ENCODE measurements around the gene ZNF593.

The ZNF593 gene

DNA sequence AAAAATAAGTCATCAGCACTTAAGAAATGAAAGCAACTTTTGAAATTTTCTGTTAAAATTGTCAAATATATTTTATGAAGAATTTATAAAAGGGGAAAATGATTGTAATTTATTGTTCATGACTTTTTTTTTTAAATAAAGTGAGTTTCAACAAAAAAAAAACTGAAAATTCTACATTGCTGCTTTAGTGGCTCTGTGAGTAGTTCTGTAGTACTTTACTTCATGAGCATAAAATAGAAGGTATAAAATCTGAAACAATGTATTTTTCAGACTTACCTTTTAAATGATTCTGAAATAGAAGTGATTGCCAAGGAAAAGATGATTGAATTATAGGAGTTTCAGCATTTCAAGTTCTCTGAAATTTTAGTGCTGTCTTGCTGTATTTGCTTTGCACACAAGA lies 44.3 kb upstream of the ZNF593 start:
- Histone ChIP-seq H3K36me3 (ENCODE audit: low read depth) (peaks cover 5% of the 10 kb centered on the region; the same call in 1 of the 2 replicates), H3K4me3 (ENCODE audit: severe bottlenecking) (no peak overlapping the region), H3K27me3 (ENCODE audit: insufficient read depth, poor library complexity, severe bottlenecking) (no peaks in the 10 kb centered on the region), H3K4me1 (ENCODE audit: insufficient read depth, poor library complexity, severe bottlenecking) (peaks cover 37% of the 10 kb centered on the region), H3K9me3 (ENCODE audit: severe bottlenecking) (no peaks in the 10 kb centered on the region), H3K27ac (ENCODE audit: poor library complexity, severe bottlenecking) (no peak overlapping the region)
- DNase-seq (ENCODE audit: low spot score): no peak
- TF ChIP-seq, protein P1, sequence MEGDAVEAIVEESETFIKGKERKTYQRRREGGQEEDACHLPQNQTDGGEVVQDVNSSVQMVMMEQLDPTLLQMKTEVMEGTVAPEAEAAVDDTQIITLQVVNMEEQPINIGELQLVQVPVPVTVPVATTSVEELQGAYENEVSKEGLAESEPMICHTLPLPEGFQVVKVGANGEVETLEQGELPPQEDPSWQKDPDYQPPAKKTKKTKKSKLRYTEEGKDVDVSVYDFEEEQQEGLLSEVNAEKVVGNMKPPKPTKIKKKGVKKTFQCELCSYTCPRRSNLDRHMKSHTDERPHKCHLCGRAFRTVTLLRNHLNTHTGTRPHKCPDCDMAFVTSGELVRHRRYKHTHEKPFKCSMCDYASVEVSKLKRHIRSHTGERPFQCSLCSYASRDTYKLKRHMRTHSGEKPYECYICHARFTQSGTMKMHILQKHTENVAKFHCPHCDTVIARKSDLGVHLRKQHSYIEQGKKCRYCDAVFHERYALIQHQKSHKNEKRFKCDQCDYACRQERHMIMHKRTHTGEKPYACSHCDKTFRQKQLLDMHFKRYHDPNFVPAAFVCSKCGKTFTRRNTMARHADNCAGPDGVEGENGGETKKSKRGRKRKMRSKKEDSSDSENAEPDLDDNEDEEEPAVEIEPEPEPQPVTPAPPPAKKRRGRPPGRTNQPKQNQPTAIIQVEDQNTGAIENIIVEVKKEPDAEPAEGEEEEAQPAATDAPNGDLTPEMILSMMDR (IDR thresholded peaks at IDR 0.05; ENCODE audit: poor library complexity, severe bottlenecking): no peak
- no peak for ATAC-seq (ENCODE audit: low read depth)

DNA sequence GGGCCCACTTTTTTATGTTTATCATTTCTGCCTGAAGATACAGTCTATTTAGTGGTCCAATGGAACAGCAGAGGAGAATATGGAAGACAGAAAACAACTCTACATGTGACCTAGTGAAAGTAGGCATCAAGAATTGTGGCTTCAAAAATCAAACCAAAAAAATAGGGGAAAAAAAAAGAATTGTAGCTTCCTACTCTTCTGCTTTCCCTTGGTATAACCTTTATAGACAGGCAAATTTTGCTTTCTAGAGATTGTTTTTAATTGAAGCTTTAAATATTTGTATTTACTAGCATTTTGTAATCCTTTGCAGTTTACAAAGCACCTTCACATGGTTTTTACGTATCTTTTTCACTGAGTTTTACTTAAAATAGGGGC lies 43.8 kb upstream of the ZNF593 start:
- H3K9me3 ChIP-seq (ENCODE audit: severe bottlenecking): no peaks in the 10 kb centered on the region
- no peak for ATAC-seq (ENCODE audit: low read depth)
- no peak overlapping the region for H3K4me3 ChIP-seq (ENCODE audit: severe bottlenecking)
- TF ChIP-seq, protein P1 (IDR thresholded peaks at IDR 0.05; ENCODE audit: poor library complexity, severe bottlenecking): no peak
- H3K27me3 ChIP-seq (ENCODE audit: insufficient read depth, poor library complexity, severe bottlenecking): no peaks in the 10 kb centered on the region
- peaks cover 37% of the 10 kb centered on the region for H3K4me1 ChIP-seq (ENCODE audit: insufficient read depth, poor library complexity, severe bottlenecking)
- no peak for DNase-seq (ENCODE audit: low spot score)
- H3K36me3 ChIP-seq (ENCODE audit: low read depth): peaks cover 5% of the 10 kb centered on the region; the same call in 1 of the 2 replicates
- peak overlapping the region; percentile 35 for H3K27ac ChIP-seq (ENCODE audit: poor library complexity, severe bottlenecking)

DNA sequence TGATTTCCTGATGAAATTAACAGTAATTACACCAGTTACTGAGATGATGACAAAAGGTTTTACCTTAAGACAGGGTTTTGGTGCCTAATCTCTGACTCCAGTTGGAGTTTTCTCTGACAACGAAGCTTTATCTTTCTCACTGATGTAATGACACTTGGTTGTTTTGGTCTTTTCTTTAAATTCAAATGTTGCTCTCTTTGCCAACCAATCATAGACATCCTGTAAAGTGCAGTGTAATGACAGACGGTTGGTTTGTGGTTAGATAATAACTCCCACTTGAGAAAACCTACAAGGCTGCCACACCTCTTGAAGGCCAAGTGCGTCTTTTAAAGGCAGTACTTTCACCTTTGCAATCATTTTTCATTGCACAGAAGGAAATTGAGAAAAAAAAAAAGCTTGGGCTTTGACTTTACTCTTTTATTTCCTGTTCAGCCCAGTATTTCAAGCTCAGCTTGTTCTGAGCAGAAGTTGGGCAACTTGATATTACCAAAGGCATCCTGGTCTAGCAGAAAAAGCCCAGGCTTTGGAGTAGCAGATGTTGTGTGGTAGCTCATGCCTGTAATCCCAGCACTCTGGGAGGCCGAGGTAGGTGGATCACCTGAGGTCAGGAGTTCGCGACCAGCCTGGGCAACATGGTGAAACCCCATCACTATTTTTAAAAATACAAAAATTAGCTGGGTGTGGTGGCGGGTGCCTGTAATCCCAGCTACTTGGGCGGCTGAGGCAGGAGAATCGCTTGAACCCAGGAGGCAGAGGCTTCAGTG lies 43.2 kb upstream of the ZNF593 start:
- no peak for DNase-seq (ENCODE audit: low spot score)
- Histone ChIP-seq H3K4me3 (ENCODE audit: severe bottlenecking) (no peak overlapping the region), H3K36me3 (ENCODE audit: low read depth) (peaks cover 5% of the 10 kb centered on the region; the same call in 1 of the 2 replicates), H3K27ac (ENCODE audit: poor library complexity, severe bottlenecking) (peak overlapping the region; percentile 35), H3K9me3 (ENCODE audit: severe bottlenecking) (no peaks in the 10 kb centered on the region), H3K27me3 (ENCODE audit: insufficient read depth, poor library complexity, severe bottlenecking) (no peaks in the 10 kb centered on the region), H3K4me1 (ENCODE audit: insufficient read depth, poor library complexity, severe bottlenecking) (peaks cover 37% of the 10 kb centered on the region)
- peak; percentile 57 for ATAC-seq (ENCODE audit: low read depth)
- TF ChIP-seq, protein P1 (IDR thresholded peaks at IDR 0.05; ENCODE audit: poor library complexity, severe bottlenecking): no peak

DNA sequence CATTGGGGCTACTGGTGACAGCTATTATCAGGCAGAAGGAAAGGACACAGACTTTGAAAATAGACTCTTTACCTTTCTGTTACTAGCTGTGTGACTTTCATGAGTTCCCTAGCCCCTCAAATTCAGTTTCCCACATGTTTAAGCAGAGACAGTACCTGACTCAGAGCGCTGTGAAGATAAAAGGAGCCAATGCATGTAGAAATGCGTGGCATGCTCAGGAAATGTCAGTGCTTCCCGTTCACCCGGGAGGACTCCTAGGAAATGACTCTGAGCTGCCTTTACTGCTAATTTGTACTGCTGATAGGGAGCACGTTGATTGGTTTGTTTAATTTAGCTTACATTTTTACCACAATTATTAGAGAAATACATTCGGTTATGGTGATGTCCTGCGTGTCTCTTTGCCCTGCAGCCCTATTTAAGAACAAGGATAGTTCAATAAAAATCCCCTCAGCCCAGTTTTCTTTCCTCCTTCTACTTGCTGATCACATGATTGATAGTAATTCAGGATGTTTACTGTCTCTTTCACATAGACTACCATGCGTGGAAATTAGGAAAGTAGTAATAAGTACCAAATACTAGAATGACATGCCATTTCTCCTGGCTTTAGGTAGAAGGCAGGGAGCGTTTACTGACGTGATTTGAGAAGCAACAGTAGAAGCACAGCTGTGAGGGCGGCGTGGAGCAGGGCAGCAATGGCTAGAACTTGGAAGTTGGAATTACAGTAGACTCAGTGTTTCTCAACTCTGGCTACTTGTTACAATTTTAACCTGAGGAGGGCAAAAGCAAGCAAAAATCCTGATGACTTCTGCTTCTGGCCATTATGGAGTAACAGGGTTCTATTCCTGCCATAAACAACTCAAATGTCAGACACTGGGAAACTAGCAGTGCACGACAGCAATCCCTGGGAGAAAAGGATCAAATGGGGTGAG lies 42.2 kb upstream of the ZNF593 start:
- Histone ChIP-seq H3K27me3 (ENCODE audit: insufficient read depth, poor library complexity, severe bottlenecking) (no peaks in the 10 kb centered on the region), H3K9me3 (ENCODE audit: severe bottlenecking) (no peaks in the 10 kb centered on the region), H3K4me3 (ENCODE audit: severe bottlenecking) (no peak overlapping the region), H3K36me3 (ENCODE audit: low read depth) (peaks cover 5% of the 10 kb centered on the region; the same call in 1 of the 2 replicates), H3K27ac (ENCODE audit: poor library complexity, severe bottlenecking) (peak overlapping the region; percentile 35), H3K4me1 (ENCODE audit: insufficient read depth, poor library complexity, severe bottlenecking) (peaks cover 37% of the 10 kb centered on the region)
- DNase-seq (ENCODE audit: low spot score) (no peak), ATAC-seq (ENCODE audit: low read depth) (no peak)
- TF ChIP-seq, protein P1 (IDR thresholded peaks at IDR 0.05; ENCODE audit: poor library complexity, severe bottlenecking): no peak

Data from RWPE2 (cell line).